Measurements from ENCODE around the gene CR1L. TPM values are rescaled to one million over a fixed set of nuclear protein-coding genes. Genes with fewer than 3 reads are reported as not detected.
A peak's percentile ranks its signal among the peaks of the same experiment; 100 is the strongest.
"Not testable (repeated sequence)": the region's sequence is repeated elsewhere in the genome, so short reads cannot be mapped to it uniquely, and the experiment has no call there.

Gene CR1L
- total and polyA plus RNA-seq, 5 donors from 2014 or later, result not detected

- Mint-ChIP-seq H3K4me1 (peaks cover 37 to 64% (median 53%) of the 10 kb centered on the region in 4 donors), H3K9me3 (peaks cover 0 to 1% (median 0%) of the 10 kb centered on the region in 7 donors), H3K36me3 (peaks cover 24% of the 10 kb centered on the region), H3K27ac (peak overlapping the region; percentile 21 to 57 (median 54)), H3K27me3 (no peaks in the 10 kb centered on the region), H3K4me3 (peak overlapping the region in 2 of 4 donors; percentile 38 to 98)
- Histone ChIP-seq H3K4me1 (ENCODE audit: control insufficient read depth, insufficient read depth, low read length, poor library complexity, severe bottlenecking) (peaks cover 39% of the 10 kb centered on the region), H3K4me3 (ENCODE audit: low read depth, low read length) (no peak overlapping the region), H3K27me3 (ENCODE audit: control insufficient read depth, insufficient read depth, low read length) (no peaks in the 10 kb centered on the region), H3K9me3 (ENCODE audit: control insufficient read depth in 2 of 2, low read length in 2 of 2) (no peaks in the 10 kb centered on the region), H3K27ac (ENCODE audit: insufficient read depth, low read length, poor library complexity, severe bottlenecking) (no peak overlapping the region), H3K36me3 (ENCODE audit: control insufficient read depth, insufficient read depth, low read length) (peaks cover 39% of the 10 kb centered on the region)
- no peak for ATAC-seq (ENCODE audit: low read depth in 2 of 2)
- DNase-seq, result no peak
Observed at GRCh38 chr1:207755846-207756693, 111.1 kb downstream of the CR1L start.

GRCh38 chr1:207762622-207763021 lies 117.7 kb downstream of the CR1L start:
- H3K27me3 Mint-ChIP-seq, result no peaks in the 10 kb centered on the region
- H3K36me3 ChIP-seq (ENCODE audit: control insufficient read depth, insufficient read depth, low read length), result peaks cover 84% of the 10 kb centered on the region
- no peak for DNase-seq
- peaks cover 0 to 4% (median 0%) of the 10 kb centered on the region in 7 donors for H3K9me3 Mint-ChIP-seq
- H3K9me3 ChIP-seq (ENCODE audit: control insufficient read depth in 2 of 2, low read length in 2 of 2), result no peaks in the 10 kb centered on the region
- no peak overlapping the region for H3K4me3 ChIP-seq (ENCODE audit: low read depth, low read length)
- H3K27ac Mint-ChIP-seq, result no peak overlapping the region
- no peaks in the 10 kb centered on the region for H3K27me3 ChIP-seq (ENCODE audit: control insufficient read depth, insufficient read depth, low read length)
- H3K4me1 Mint-ChIP-seq, result peaks cover 2 to 12% (median 8%) of the 10 kb centered on the region in 4 donors
- H3K4me1 ChIP-seq (ENCODE audit: control insufficient read depth, insufficient read depth, low read length, poor library complexity, severe bottlenecking), result no peaks in the 10 kb centered on the region
- H3K36me3 Mint-ChIP-seq, result peaks cover 52% of the 10 kb centered on the region
- H3K4me3 Mint-ChIP-seq, result no peak overlapping the region
- no peak overlapping the region for H3K27ac ChIP-seq (ENCODE audit: insufficient read depth, low read length, poor library complexity, severe bottlenecking)
- ATAC-seq (ENCODE audit: low read depth in 2 of 2), result no peak

- Histone ChIP-seq H3K4me1 (ENCODE audit: control insufficient read depth, insufficient read depth, low read length, poor library complexity, severe bottlenecking) (no peaks in the 10 kb centered on the region), H3K9me3 (ENCODE audit: control insufficient read depth in 2 of 2, low read length in 2 of 2) (no peaks in the 10 kb centered on the region), H3K4me3 (ENCODE audit: low read depth, low read length) (no peak overlapping the region), H3K27me3 (ENCODE audit: control insufficient read depth, insufficient read depth, low read length) (no peaks in the 10 kb centered on the region), H3K36me3 (ENCODE audit: control insufficient read depth, insufficient read depth, low read length) (peaks cover 79% of the 10 kb centered on the region), H3K27ac (ENCODE audit: insufficient read depth, low read length, poor library complexity, severe bottlenecking) (no peak overlapping the region)
- Mint-ChIP-seq H3K27ac (no peak overlapping the region), H3K36me3 (peaks cover 49% of the 10 kb centered on the region), H3K4me1 (peaks cover 4 to 12% (median 8%) of the 10 kb centered on the region in 4 donors), H3K27me3 (no peaks in the 10 kb centered on the region), H3K9me3 (peaks cover 0 to 4% (median 0%) of the 10 kb centered on the region in 7 donors), H3K4me3 (no peak overlapping the region)
- ATAC-seq (ENCODE audit: low read depth in 2 of 2), result no peak
- no peak for DNase-seq
Observed at GRCh38 chr1:207763091-207763490, 118.2 kb downstream of the CR1L start.

- H3K36me3 ChIP-seq (ENCODE audit: control insufficient read depth, insufficient read depth, low read length), result peaks cover 80% of the 10 kb centered on the region
Observed at GRCh38 chr1:207763972-207764371, 119.0 kb downstream of the CR1L start.

GRCh38 chr1:207766569-207766968 lies 121.6 kb downstream of the CR1L start:
- ATAC-seq (ENCODE audit: low read depth in 2 of 2) (no peak), DNase-seq (no peak)
- H3K4me1 ChIP-seq (ENCODE audit: control insufficient read depth, insufficient read depth, low read length, poor library complexity, severe bottlenecking), result no peaks in the 10 kb centered on the region
- Mint-ChIP-seq H3K36me3 (peaks cover 59% of the 10 kb centered on the region), H3K27ac (peak overlapping the region in 1 of 3 donors; percentile 16), H3K4me1 (peaks cover 6 to 14% (median 11%) of the 10 kb centered on the region in 4 donors), H3K4me3 (no peak overlapping the region), H3K9me3 (peaks cover 0 to 8% (median 3%) of the 10 kb centered on the region in 7 donors), H3K27me3 (no peaks in the 10 kb centered on the region)
- H3K4me3 ChIP-seq (ENCODE audit: low read depth, low read length), result no peak overlapping the region
- no peaks in the 10 kb centered on the region for H3K27me3 ChIP-seq (ENCODE audit: control insufficient read depth, insufficient read depth, low read length)
- H3K9me3 ChIP-seq (ENCODE audit: control insufficient read depth in 2 of 2, low read length in 2 of 2), result no peaks in the 10 kb centered on the region
- peaks cover 68% of the 10 kb centered on the region for H3K36me3 ChIP-seq (ENCODE audit: control insufficient read depth, insufficient read depth, low read length)
- H3K27ac ChIP-seq (ENCODE audit: insufficient read depth, low read length, poor library complexity, severe bottlenecking), result no peak overlapping the region

More at GRCh38 chr1:207763972-207764371, 119.0 kb downstream of the CR1L start:
- Histone ChIP-seq H3K4me3 (ENCODE audit: low read depth, low read length) (no peak overlapping the region), H3K9me3 (ENCODE audit: control insufficient read depth in 2 of 2, low read length in 2 of 2) (no peaks in the 10 kb centered on the region), H3K27me3 (ENCODE audit: control insufficient read depth, insufficient read depth, low read length) (no peaks in the 10 kb centered on the region), H3K4me1 (ENCODE audit: control insufficient read depth, insufficient read depth, low read length, poor library complexity, severe bottlenecking) (no peaks in the 10 kb centered on the region), H3K27ac (ENCODE audit: insufficient read depth, low read length, poor library complexity, severe bottlenecking) (no peak overlapping the region)
- Mint-ChIP-seq H3K27ac (no peak overlapping the region), H3K4me1 (peaks cover 4 to 12% (median 7%) of the 10 kb centered on the region in 4 donors), H3K27me3 (no peaks in the 10 kb centered on the region), H3K4me3 (no peak overlapping the region), H3K9me3 (peaks cover 0 to 4% (median 0%) of the 10 kb centered on the region in 7 donors), H3K36me3 (peaks cover 53% of the 10 kb centered on the region)
- ATAC-seq (ENCODE audit: low read depth in 2 of 2) (no peak), DNase-seq (no peak)

GRCh38 chr1:207770514-207770913 lies 125.6 kb downstream of the CR1L start:
- H3K4me3 Mint-ChIP-seq, result peak overlapping the region in 1 of 4 donors; percentile 16
- not testable (repeated sequence) for ATAC-seq (ENCODE audit: low read depth in 2 of 2); H3K9me3 ChIP-seq (ENCODE audit: control insufficient read depth in 2 of 2, low read length in 2 of 2); H3K4me1 ChIP-seq (ENCODE audit: control insufficient read depth, insufficient read depth, low read length, poor library complexity, severe bottlenecking); DNase-seq; H3K27ac ChIP-seq (ENCODE audit: insufficient read depth, low read length, poor library complexity, severe bottlenecking); H3K27me3 Mint-ChIP-seq; H3K27me3 ChIP-seq (ENCODE audit: control insufficient read depth, insufficient read depth, low read length); H3K27ac Mint-ChIP-seq; H3K4me3 ChIP-seq (ENCODE audit: low read depth, low read length)
- H3K36me3 Mint-ChIP-seq, result peaks cover 68% of the 10 kb centered on the region
- peaks cover 39% of the 10 kb centered on the region for H3K36me3 ChIP-seq (ENCODE audit: control insufficient read depth, insufficient read depth, low read length)
- peaks cover 21 to 46% (median 28%) of the 10 kb centered on the region in 4 donors for H3K4me1 Mint-ChIP-seq
- peaks cover 0 to 13% (median 4%) of the 10 kb centered on the region in 7 donors for H3K9me3 Mint-ChIP-seq

Measured in CD4-positive, CD25-positive, alpha-beta regulatory T cell (primary cell).